Endodermal cell (in vitro differentiated cells): ENCODE results near the gene SMAD7. TPM values are rescaled to one million over a fixed set of nuclear protein-coding genes. Genes with fewer than 3 reads are reported as not detected.
A peak's percentile ranks its signal among the peaks of the same experiment; 100 is the strongest.

Experiments used
- DNase-seq: peaks from one replicate; pipeline ENCODE4 v3.0.0-alpha.2; 2017
- H3K27ac ChIP-seq: 2 replicates; pipeline ENCODE4 v1.5.1; 2013; ENCODE audit warnings: mild to moderate bottlenecking, low read depth, low read length, moderate library complexity
- H3K27me3 ChIP-seq: 2 replicates; pipeline ENCODE4 v1.6.1; 2013; ENCODE audit warnings: mild to moderate bottlenecking, low read length, moderate library complexity; ENCODE audit not compliant: insufficient read depth, control insufficient read depth, poor library complexity, severe bottlenecking
- H3K36me3 ChIP-seq: 2 replicates; pipeline ENCODE4 v1.7.0; 2013; ENCODE audit warnings: mild to moderate bottlenecking, low read length, moderate library complexity; ENCODE audit not compliant: control insufficient read depth, insufficient read depth
- H3K4me1 ChIP-seq: one replicate; pipeline ENCODE4 v1.7.0; 2013; ENCODE audit warnings: low read length; ENCODE audit not compliant: control insufficient read depth, insufficient read depth
- H3K4me3 ChIP-seq: 2 replicates; pipeline ENCODE4 v1.5.1; 2013; ENCODE audit warnings: mild to moderate bottlenecking, low read length, moderate library complexity
- H3K9ac ChIP-seq: 2 replicates; pipeline ENCODE4 v1.6.1; 2013; ENCODE audit warnings: mild to moderate bottlenecking, low read length, moderate library complexity; ENCODE audit not compliant: poor library complexity, severe bottlenecking; ENCODE audit errors: extremely low read depth
- H3K9me3 ChIP-seq: 2 replicates; pipeline ENCODE4 v1.6.1; 2013; ENCODE audit warnings: mild to moderate bottlenecking, low read length, moderate library complexity; ENCODE audit not compliant: control insufficient read depth
- H3K27ac Mint-ChIP-seq: 2 replicates; pipeline ENCODE4 v1.8.0; 2020; ENCODE audit warnings: mixed read lengths
- H3K27me3 Mint-ChIP-seq: 2 replicates; pipeline ENCODE4 v1.8.0; 2021; ENCODE audit warnings: mild to moderate bottlenecking, mixed read lengths; ENCODE audit not compliant: insufficient read depth
- H3K36me3 Mint-ChIP-seq: 2 replicates; pipeline ENCODE4 v1.8.0; 2020; ENCODE audit warnings: low read depth, mixed read lengths
- H3K4me1 Mint-ChIP-seq: 2 replicates; pipeline ENCODE4 v1.8.0; 2020; ENCODE audit warnings: mixed read lengths
- H3K4me3 Mint-ChIP-seq: 2 replicates; pipeline ENCODE4 v1.8.0; 2020; ENCODE audit warnings: mild to moderate bottlenecking, moderate library complexity, mixed read lengths
- H3K9me3 Mint-ChIP-seq: 2 replicates; pipeline ENCODE4 v1.8.0; 2020; ENCODE audit warnings: mild to moderate bottlenecking, mixed read lengths
- WGBS, 2 experiments: methylation state at CpG; one replicate each; pipeline versions ENCODE4 v1.1.5 to v1.1.7; 2013; ENCODE audit warnings: missing lambda C conversion rate in 2 of 2, mixed read lengths in 1 of 2; ENCODE audit not compliant: insufficient coverage in 1 of 2, insufficient read length in 1 of 2; 5-methylcytosine and 5-hydroxymethylcytosine counted together
- total RNA-seq, 2 donors: library from RNA; stranded (reverse); fragmentation: NEBNext Ultra II Directional in 1 of 2; extraction: Animal tissue kit (Norgen Biotek cat#: 25700) in 1 of 2; gene quantifications; 2 replicates in 1 of 2; 3 replicates in 1 of 2; pipeline ENCODE4 v1.2.1, GENCODE V29; 2021
- TF ChIP-seq, protein P1 (sequence below): fragments of 200-600 bp; sonication (generic); conservative IDR thresholded peaks from 2 replicates; pipeline ENCODE4 v1.5.0; 2021; ENCODE audit warnings: antibody characterized with exemption, mild to moderate bottlenecking

SMAD7 gene
- total RNA-seq, 2 donors from 2014 or later, result 52.4 to 67.4 TPM

DNA sequence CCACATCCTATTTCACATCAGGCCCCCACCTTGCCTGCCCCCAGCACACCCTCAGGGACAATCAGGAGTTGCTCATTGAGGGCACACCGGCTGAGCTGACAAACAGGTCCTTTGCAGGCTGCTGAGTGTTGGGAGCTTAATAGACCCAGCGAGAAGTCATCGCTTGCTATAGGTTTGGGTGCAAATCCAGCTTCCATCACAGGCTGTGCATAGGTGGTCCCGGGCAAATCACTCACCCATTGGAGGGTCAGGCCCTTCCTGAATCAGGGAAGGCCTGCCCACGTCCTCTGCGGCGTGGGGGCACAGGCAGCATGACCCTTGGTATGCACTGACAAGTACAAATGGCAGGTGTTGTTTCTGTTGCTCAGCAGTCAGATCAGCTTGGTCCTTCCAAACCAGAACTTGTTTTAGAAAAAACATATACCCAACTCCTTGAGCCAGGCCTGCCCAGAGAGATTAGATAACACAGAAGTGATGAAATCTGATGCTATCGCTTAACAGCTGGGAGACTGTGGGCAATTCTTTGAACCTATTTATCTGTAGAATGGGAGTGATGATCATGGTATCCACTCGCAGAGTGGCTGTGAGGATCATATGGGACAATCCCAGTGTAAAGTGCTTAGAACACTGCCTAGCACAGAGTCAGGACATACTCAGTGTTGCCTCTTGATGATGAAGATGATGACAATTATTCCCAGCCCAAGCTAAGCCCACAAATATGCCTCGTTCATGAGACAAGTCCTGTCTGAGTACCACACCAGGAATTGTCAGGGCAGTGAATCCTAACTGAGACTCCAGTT lies 34.9 kb downstream of the SMAD7 start:
- Mint-ChIP-seq H3K27me3 (no peaks in the 10 kb centered on the region), H3K27ac (no peak overlapping the region), H3K9me3 (no peaks in the 10 kb centered on the region), H3K4me1 (peaks cover 10% of the 10 kb centered on the region), H3K4me3 (no peak overlapping the region), H3K36me3 (peaks cover 12% of the 10 kb centered on the region)
- Histone ChIP-seq H3K36me3 (peaks cover 22% of the 10 kb centered on the region), H3K4me3 (no peak overlapping the region), H3K9me3 (no peaks in the 10 kb centered on the region), H3K27ac (no peak overlapping the region), H3K4me1 (peaks cover 8% of the 10 kb centered on the region), H3K9ac (no peak overlapping the region), H3K27me3 (no peaks in the 10 kb centered on the region)
- peak; percentile 49 for DNase-seq
- WGBS, 2 experiments, result 82 to 89% methylated on average over 10 of the region's 10 CpGs
- TF ChIP-seq, protein P1, sequence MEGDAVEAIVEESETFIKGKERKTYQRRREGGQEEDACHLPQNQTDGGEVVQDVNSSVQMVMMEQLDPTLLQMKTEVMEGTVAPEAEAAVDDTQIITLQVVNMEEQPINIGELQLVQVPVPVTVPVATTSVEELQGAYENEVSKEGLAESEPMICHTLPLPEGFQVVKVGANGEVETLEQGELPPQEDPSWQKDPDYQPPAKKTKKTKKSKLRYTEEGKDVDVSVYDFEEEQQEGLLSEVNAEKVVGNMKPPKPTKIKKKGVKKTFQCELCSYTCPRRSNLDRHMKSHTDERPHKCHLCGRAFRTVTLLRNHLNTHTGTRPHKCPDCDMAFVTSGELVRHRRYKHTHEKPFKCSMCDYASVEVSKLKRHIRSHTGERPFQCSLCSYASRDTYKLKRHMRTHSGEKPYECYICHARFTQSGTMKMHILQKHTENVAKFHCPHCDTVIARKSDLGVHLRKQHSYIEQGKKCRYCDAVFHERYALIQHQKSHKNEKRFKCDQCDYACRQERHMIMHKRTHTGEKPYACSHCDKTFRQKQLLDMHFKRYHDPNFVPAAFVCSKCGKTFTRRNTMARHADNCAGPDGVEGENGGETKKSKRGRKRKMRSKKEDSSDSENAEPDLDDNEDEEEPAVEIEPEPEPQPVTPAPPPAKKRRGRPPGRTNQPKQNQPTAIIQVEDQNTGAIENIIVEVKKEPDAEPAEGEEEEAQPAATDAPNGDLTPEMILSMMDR, result no peak

DNA sequence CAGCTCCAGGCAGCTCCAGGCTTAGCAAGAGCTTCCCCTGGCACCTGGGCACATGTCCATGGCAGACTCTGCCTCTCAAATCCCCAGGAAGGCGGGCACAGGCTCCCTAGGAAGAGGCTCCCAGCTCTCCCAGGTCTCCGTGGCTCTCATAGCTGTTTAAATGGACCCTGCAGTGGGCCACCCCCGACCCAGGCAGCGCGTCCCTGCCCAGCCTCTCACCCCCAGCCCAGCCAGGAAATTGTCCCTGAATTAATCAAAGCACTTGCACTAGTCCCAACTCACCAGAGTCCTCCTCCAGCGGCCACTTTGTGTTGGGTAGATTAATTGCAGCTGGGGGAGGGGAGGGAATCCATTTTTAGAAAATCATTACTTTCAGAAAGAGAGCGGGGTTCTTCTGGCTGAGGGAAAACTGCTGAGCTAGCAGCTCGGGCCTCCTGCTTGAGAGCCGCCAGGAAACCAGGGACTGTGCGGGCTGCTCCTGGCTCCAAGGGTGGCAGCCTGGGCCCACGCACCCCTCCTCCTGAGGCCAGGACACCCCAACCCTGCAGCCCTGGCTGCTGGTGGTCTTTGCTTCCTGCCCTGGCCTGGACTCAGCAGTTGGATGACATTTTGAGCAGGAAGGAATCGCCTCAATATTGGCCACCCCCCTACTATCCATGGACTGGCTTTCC lies 36.0 kb downstream of the SMAD7 start:
- TF ChIP-seq, protein P1, result no peak
- H3K27ac Mint-ChIP-seq, result no peak overlapping the region
- 76 to 86% methylated on average over 4 to 12 of the region's 12 CpGs for WGBS, 2 experiments

DNA sequence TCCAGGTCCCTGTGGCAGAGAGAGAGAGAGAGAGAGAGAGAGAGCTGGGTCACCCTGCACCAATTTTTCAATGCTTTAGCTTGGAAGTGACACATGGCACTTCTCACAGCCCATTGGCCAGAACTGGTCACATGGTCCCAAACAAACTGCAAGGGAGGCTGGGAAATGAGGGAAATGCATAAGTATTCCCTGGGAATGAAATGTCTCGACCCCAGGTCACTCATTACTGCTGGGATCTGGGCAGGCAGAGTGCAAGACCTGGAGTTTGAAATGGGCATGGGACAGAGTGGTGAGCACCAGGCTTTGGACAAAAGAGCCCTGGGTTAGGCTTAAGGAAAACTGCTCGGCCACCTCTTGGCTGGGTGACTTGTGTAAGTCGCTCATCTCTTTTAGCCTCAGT lies 37.0 kb downstream of the SMAD7 start:
- TF ChIP-seq, protein P1, result no peak
- no peaks in the 10 kb centered on the region for H3K27me3 ChIP-seq
- H3K4me1 ChIP-seq, result peaks cover 8% of the 10 kb centered on the region
- Mint-ChIP-seq H3K36me3 (no peaks in the 10 kb centered on the region), H3K9me3 (no peaks in the 10 kb centered on the region), H3K27me3 (no peaks in the 10 kb centered on the region), H3K4me1 (peaks cover 7% of the 10 kb centered on the region), H3K4me3 (no peak overlapping the region), H3K27ac (no peak overlapping the region)
- H3K36me3 ChIP-seq, result peaks cover 4% of the 10 kb centered on the region
- WGBS, 2 experiments, result 87 to 91% methylated on average over 3 of the region's 3 CpGs
- no peak overlapping the region for H3K9ac ChIP-seq
- H3K4me3 ChIP-seq, result no peak overlapping the region
- no peak overlapping the region for H3K27ac ChIP-seq
- H3K9me3 ChIP-seq, result no peaks in the 10 kb centered on the region
- DNase-seq, result peak; percentile 40

More for the DNA sequence above, 36.0 kb downstream of the SMAD7 start:
- no peak overlapping the region for H3K4me3 ChIP-seq
- no peaks in the 10 kb centered on the region for H3K9me3 ChIP-seq
- Mint-ChIP-seq H3K36me3 (peaks cover 3% of the 10 kb centered on the region), H3K9me3 (no peaks in the 10 kb centered on the region), H3K27me3 (no peaks in the 10 kb centered on the region), H3K4me1 (peaks cover 9% of the 10 kb centered on the region), H3K4me3 (no peak overlapping the region)
- H3K27ac ChIP-seq, result peak overlapping the region; percentile 34
- no peaks in the 10 kb centered on the region for H3K27me3 ChIP-seq
- H3K9ac ChIP-seq, result no peak overlapping the region
- DNase-seq, result peak; percentile 52
- peaks cover 11% of the 10 kb centered on the region for H3K36me3 ChIP-seq
- peaks cover 8% of the 10 kb centered on the region for H3K4me1 ChIP-seq
